Measurements from ENCODE around the gene UQCC3.
A peak's percentile ranks its signal among the peaks of the same experiment; 100 is the strongest.

UQCC3 gene

DNA sequence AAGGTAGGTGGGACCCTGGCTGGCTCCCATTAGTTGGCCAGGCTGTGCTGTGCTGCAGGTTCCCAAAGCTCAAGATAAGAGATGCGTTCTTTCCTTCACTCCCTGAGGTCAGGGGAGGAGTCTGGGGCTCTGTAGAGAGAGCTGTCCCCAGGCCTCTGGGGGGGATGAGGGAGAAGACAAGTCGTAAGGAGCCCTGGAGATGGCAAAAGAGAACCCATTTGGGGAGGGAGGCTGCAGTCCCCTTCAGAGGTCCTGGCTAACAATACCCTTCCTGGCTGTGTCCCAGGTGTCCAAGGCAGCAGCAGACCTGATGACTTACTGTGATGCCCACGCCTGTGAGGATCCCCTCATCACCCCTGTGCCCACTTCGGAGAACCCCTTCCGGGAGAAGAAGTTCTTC, 36.9 kb downstream of the UQCC3 start:
- DNase-seq: no peak

GRCh38 chr11:62708793-62709192, 37.3 kb downstream of the UQCC3 start:
- H3K4me2 ChIP-seq (ENCODE audit: insufficient read depth, low read length): peak overlapping the region; percentile 86
- no peak for TF ChIP-seq EZH2 (IDR thresholded peaks at IDR 0.05; ENCODE audit: borderline replicate concordance, low read depth, low read length, severe bottlenecking)
- TF ChIP-seq, protein P1, sequence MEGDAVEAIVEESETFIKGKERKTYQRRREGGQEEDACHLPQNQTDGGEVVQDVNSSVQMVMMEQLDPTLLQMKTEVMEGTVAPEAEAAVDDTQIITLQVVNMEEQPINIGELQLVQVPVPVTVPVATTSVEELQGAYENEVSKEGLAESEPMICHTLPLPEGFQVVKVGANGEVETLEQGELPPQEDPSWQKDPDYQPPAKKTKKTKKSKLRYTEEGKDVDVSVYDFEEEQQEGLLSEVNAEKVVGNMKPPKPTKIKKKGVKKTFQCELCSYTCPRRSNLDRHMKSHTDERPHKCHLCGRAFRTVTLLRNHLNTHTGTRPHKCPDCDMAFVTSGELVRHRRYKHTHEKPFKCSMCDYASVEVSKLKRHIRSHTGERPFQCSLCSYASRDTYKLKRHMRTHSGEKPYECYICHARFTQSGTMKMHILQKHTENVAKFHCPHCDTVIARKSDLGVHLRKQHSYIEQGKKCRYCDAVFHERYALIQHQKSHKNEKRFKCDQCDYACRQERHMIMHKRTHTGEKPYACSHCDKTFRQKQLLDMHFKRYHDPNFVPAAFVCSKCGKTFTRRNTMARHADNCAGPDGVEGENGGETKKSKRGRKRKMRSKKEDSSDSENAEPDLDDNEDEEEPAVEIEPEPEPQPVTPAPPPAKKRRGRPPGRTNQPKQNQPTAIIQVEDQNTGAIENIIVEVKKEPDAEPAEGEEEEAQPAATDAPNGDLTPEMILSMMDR (IDR thresholded peaks at IDR 0.05; ENCODE audit: borderline replicate concordance, extremely low read depth, low read length, poor library complexity, severe bottlenecking): no peak
- peaks cover 37% of the 10 kb centered on the region for H3K36me3 ChIP-seq (ENCODE audit: insufficient read depth, low read length)
- H3K79me2 ChIP-seq (ENCODE audit: insufficient read depth, low read length): peaks cover 24% of the 10 kb centered on the region
- H3K4me1 ChIP-seq (ENCODE audit: insufficient read depth, low read length): peaks cover 52% of the 10 kb centered on the region
- H3K9me3 ChIP-seq (ENCODE audit: insufficient read depth, low read length, severe bottlenecking): no peaks in the 10 kb centered on the region
- peak overlapping the region; percentile 62 for H2AFZ ChIP-seq (ENCODE audit: low read depth, low read length)
- ATAC-seq (ENCODE audit: insufficient read depth, low read depth): peak; percentile 7; the same call in 2 of the 3 replicates
- peak; percentile 51 for DNase-seq
- peak overlapping the region; percentile 74 for H3K9ac ChIP-seq (ENCODE audit: low read depth, low read length)
- no peaks in the 10 kb centered on the region for H4K20me1 ChIP-seq (ENCODE audit: insufficient read depth, low read length)
- no peaks in the 10 kb centered on the region for H3K27me3 ChIP-seq (ENCODE audit: insufficient read depth, low read length, poor library complexity)
- H3K27ac ChIP-seq (ENCODE audit: low read length): peak overlapping the region; percentile 81
- peak overlapping the region; percentile 37 to 72 for H3K4me3 ChIP-seq (ENCODE audit: low read depth in 1 of 2, low read length in 2 of 2)

More for the DNA sequence above, 36.9 kb downstream of the UQCC3 start:
- Histone ChIP-seq H3K79me2 (ENCODE audit: insufficient read depth, low read length) (peaks cover 23% of the 10 kb centered on the region), H3K36me3 (ENCODE audit: insufficient read depth, low read length) (peaks cover 33% of the 10 kb centered on the region), H2AFZ (ENCODE audit: low read depth, low read length) (peak overlapping the region; percentile 62; the same call in 1 of the 2 replicates), H3K27ac (ENCODE audit: low read length) (peak overlapping the region; percentile 81), H4K20me1 (ENCODE audit: insufficient read depth, low read length) (no peaks in the 10 kb centered on the region), H3K4me1 (ENCODE audit: insufficient read depth, low read length) (peaks cover 52% of the 10 kb centered on the region), H3K4me2 (ENCODE audit: insufficient read depth, low read length) (peak overlapping the region; percentile 86), H3K27me3 (ENCODE audit: insufficient read depth, low read length, poor library complexity) (no peaks in the 10 kb centered on the region), H3K9me3 (ENCODE audit: insufficient read depth, low read length, severe bottlenecking) (no peaks in the 10 kb centered on the region), H3K4me3 (ENCODE audit: low read depth in 1 of 2, low read length in 2 of 2) (peak overlapping the region; percentile 37 to 72; a peak in 3 of 4 replicates), H3K9ac (ENCODE audit: low read depth, low read length) (peak overlapping the region; percentile 74)
- ATAC-seq (ENCODE audit: insufficient read depth, low read depth): no peak
- TF ChIP-seq, protein P1 (IDR thresholded peaks at IDR 0.05; ENCODE audit: borderline replicate concordance, extremely low read depth, low read length, poor library complexity, severe bottlenecking): no peak
- no peak for TF ChIP-seq EZH2 (IDR thresholded peaks at IDR 0.05; ENCODE audit: borderline replicate concordance, low read depth, low read length, severe bottlenecking)

GRCh38 chr11:62709247-62710000, 38.0 kb downstream of the UQCC3 start:
- Histone ChIP-seq H3K9ac (ENCODE audit: low read depth, low read length) (peak overlapping the region; percentile 74), H2AFZ (ENCODE audit: low read depth, low read length) (peak overlapping the region; percentile 76), H3K36me3 (ENCODE audit: insufficient read depth, low read length) (peaks cover 42% of the 10 kb centered on the region), H3K79me2 (ENCODE audit: insufficient read depth, low read length) (peaks cover 26% of the 10 kb centered on the region), H3K27ac (ENCODE audit: low read length) (peak overlapping the region; percentile 86), H3K27me3 (ENCODE audit: insufficient read depth, low read length, poor library complexity) (no peaks in the 10 kb centered on the region), H3K4me2 (ENCODE audit: insufficient read depth, low read length) (peak overlapping the region; percentile 86), H3K4me3 (ENCODE audit: low read depth in 1 of 2, low read length in 2 of 2) (peak overlapping the region; percentile 37 to 72), H3K4me1 (ENCODE audit: insufficient read depth, low read length) (peaks cover 52% of the 10 kb centered on the region), H4K20me1 (ENCODE audit: insufficient read depth, low read length) (no peaks in the 10 kb centered on the region), H3K9me3 (ENCODE audit: insufficient read depth, low read length, severe bottlenecking) (no peaks in the 10 kb centered on the region)
- TF ChIP-seq, protein P1 (IDR thresholded peaks at IDR 0.05; ENCODE audit: borderline replicate concordance, extremely low read depth, low read length, poor library complexity, severe bottlenecking): no peak
- no peak for TF ChIP-seq EZH2 (IDR thresholded peaks at IDR 0.05; ENCODE audit: borderline replicate concordance, low read depth, low read length, severe bottlenecking)
- ATAC-seq (ENCODE audit: insufficient read depth, low read depth): peak; percentile 79
- peak; percentile 98 for DNase-seq

Data from DND-41 (cell line).